ENCODE results near the gene SORL1.

- TF ChIP-seq, protein P1, sequence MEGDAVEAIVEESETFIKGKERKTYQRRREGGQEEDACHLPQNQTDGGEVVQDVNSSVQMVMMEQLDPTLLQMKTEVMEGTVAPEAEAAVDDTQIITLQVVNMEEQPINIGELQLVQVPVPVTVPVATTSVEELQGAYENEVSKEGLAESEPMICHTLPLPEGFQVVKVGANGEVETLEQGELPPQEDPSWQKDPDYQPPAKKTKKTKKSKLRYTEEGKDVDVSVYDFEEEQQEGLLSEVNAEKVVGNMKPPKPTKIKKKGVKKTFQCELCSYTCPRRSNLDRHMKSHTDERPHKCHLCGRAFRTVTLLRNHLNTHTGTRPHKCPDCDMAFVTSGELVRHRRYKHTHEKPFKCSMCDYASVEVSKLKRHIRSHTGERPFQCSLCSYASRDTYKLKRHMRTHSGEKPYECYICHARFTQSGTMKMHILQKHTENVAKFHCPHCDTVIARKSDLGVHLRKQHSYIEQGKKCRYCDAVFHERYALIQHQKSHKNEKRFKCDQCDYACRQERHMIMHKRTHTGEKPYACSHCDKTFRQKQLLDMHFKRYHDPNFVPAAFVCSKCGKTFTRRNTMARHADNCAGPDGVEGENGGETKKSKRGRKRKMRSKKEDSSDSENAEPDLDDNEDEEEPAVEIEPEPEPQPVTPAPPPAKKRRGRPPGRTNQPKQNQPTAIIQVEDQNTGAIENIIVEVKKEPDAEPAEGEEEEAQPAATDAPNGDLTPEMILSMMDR (IDR thresholded peaks at IDR 0.05; ENCODE audit: borderline replicate concordance, extremely low read depth, low read length, poor library complexity, severe bottlenecking) = no peak
- TF ChIP-seq EZH2 (IDR thresholded peaks at IDR 0.05; ENCODE audit: borderline replicate concordance, low read depth, low read length, severe bottlenecking) = no peak
Observed at GRCh38 chr11:121512468-121513465, 60.7 kb downstream of the SORL1 start.
